ENCODE measurements around the gene SORBS2.
A peak's percentile ranks its signal among the peaks of the same experiment; 100 is the strongest.

The SORBS2 gene

DNA sequence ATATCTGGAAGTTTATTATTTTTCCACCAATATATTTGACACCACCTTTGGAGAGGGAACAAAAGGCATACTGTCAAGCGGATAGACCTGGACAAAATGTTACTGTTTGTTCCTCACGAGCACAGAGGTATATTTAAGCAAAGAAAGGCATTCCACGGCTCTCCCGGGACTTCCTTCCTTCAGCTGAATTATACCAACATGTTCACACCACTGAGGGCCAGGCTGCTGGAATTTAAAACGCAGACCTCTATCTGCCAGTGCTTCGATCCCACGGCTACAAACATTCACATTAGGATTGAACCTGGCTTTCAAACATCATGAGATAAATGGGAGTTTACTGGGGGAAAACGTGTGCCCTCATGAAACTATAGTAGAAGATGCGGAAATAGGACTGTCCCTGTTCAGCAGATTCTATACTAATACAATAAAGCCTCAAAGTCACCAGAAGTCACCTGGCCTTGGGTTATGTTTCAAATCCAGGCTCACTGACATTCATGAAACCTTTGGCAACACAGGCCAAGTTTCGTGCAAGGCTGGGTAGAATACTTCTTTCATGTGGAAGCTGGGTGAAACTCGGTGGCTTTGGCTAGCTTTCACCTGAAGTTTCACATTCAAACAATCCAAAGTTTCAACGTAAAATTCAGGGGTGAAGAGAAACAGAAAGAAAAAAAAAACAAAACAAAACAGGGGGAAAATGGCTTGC is 39.5 kb downstream of the SORBS2 start:
- no peak for DNase-seq

DNA sequence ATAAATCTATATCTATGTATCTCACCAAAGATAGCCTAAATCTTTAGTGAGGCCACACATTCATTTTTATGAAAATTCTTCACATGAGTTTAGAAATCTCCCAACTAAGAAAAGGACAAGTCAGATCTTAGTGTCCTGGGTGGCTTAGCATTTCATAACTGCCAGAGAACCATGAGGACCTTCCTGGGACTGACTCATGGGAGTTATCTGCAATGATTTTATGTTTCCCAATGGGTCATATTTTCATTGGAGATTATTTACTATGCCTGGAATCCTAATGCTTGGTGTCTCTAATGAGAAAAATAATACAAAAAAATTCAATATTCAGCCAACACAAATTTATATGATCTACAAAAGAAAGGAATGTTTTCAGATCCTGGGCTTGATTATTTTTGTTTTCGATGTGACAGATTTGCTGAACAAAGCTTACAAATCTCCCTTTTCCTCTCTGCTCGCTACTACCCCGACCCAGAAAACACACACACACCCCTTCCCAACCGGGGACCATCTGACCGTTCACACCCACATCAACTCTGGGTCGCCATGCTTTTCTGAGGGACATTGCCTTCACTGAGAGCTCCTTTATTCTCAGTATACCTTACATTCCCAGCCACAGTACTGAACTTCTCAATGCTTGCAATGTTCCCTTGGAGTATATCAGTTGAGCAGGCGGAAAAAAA is 40.1 kb downstream of the SORBS2 start:
- no peak for DNase-seq

DNA sequence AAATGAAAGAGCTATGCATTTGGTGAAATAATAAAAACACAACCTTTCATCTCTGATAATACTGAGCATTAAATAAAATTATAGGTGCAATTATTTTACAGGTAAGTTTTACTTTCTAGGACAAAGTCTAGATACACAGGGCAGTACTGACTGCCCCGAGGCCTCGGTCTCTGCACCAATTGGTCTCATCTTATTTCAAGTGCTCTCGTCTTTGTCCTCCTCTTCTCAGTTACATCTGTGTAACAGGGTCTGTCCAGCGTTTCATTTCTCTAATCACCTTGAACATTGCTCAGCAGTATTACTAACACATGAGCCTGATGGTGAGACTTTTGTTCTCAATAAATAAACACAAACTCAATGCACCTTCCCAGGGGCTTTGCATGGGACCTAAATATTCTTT is 44.5 kb downstream of the SORBS2 start:
- no peak for DNase-seq

DNA sequence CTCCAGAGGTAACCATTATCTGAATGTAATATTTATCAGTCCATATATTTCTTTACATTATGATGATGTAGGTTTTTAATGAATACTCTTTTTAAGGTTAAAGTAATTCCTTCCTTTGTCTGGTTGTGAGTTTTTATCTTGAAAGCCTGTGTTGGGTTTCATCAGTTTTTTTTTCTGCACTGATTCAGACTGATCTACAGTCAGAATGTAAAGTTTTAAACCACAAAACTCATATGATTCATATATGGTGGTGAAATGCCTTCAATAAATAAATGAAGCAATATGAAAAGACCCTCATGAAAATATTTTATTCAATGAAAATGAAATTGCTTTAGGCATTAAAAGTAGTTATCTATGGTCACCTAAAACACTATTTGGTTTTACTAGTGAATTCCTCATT is 47.1 kb downstream of the SORBS2 start:
- no peak for DNase-seq

DNA sequence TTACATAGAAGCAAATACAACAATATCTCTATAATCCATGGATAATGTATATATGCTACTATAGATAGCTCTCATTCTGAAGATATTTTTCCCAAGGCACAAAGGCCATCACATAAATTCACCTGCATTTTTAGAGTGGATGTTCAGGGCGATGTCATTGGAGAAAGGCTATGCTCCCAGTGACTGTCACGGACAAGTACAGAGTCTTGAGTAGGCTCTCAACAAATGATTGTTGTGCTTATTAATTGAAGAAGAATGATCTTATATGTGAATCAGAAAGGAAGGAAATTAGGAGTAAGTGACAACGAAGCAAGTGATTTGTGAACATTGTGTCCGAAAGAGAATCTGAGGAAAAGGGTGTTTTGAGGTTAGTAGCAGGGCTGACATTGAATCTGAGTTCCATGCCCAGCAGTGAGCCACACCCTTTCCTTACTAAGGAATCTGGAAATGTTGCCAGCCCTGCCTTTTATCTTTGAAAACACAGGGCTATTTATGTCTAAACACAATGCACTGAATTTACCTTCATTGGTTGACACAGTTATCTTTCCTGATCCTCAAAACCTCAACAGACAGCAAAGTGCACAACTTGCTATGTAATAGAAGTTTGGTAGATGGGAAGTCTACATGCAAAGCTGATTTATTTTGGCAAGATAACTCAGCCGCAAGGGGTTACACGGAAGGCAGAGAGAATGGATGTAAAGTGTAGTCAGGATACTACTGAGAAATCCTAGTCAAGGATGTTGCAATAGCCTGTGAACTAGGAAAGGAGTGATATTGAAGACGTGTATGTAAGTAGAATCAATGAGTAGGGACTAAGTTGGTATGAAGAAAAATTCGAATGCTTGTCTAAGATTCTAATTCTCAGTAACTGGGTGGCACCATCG is 50.4 kb downstream of the SORBS2 start:
- DNase-seq: no peak

DNA sequence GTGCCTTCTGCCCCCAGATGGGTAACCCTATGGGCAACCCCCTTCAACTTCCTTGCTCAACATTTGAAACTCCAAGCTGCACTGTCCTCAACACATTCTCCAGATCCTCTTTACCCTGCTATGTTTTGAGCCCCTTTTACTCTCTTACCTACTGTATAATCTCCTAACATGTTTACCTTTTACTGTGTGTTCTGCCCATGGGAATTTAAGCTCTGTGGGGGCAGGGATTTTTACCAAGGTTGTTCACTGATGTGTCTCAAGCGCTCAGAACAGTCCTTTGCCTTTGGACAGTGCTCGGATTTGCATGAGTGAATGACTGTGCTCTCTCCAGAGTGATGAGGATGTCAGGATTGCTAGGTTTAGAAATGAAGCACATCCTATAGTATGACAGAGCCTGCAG is 53.2 kb downstream of the SORBS2 start:
- no peak for DNase-seq

DNA sequence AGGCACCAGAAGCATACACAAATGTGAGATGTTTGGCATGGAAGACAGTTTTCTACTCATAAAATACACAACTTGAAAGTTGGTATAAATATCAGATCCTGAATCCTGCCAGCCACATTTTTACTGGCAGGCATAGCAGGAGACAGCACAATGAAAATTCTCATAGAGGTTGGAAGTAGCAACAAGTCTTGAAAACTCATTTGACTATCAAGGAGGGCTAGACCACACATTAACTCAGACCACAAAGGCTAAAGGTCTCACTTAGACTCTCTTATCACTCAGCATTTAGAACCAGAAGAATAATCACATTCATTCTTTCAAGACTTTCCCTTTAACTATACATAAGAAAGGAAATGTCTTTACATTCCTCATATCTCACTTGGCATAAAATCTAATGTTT is 56.5 kb downstream of the SORBS2 start:
- DNase-seq: no peak

DNA sequence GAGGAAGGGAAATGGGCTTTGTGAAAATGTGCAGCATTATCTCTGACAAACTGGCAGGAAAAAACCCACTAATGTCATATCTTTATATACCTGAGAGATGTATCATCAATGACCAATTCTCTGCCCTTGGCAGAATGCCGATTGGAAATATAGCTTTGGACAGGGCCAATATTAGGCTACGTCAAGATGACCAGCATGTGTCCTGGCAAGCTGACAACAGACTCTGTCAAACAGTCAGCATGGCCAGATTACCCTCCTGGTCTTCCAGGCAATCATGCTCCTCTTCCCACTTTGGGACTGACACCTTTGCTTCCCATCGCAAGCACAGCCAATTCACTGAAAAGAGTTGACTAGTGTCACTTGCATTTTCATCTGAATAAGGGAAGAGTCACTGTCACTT is 57.0 kb downstream of the SORBS2 start:
- DNase-seq: no peak

DNA sequence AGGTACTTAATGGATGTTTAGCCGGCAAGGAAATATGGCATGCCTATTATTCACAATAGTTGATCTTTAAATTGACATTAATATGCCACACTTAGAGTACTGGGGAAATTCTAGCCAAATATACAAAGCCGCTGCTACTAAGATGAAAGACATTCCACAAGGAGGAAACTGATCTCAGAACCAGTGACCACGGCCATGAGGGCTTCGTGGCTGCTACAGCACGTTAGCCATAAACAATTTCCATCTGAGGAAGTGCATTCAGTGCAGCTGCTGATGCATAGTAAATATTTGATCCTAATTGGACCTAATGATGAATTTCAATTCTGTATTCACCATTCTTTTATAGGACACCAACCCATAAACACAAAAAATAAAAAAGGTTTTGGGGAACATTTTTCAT is 59.1 kb downstream of the SORBS2 start:
- no peak for DNase-seq

DNA sequence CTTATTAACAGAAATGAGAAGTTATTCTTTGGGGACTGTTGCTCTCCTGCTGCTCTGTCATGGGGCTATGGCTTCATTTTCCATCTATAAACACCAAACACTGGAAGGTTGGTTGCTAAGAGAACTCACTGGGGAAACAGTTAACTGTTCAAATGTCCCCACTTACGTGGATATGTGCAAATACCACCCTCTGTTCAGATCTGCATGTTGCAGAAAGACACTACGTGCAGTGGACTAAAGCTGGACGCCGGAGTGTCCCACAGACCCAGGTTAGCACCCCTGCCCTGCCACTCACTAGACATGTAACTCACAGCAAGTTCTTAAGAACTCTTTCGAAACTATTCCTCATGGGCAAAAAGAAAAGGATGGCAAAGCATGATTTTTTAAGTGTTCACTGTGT is 62.1 kb downstream of the SORBS2 start:
- DNase-seq: no peak

DNA sequence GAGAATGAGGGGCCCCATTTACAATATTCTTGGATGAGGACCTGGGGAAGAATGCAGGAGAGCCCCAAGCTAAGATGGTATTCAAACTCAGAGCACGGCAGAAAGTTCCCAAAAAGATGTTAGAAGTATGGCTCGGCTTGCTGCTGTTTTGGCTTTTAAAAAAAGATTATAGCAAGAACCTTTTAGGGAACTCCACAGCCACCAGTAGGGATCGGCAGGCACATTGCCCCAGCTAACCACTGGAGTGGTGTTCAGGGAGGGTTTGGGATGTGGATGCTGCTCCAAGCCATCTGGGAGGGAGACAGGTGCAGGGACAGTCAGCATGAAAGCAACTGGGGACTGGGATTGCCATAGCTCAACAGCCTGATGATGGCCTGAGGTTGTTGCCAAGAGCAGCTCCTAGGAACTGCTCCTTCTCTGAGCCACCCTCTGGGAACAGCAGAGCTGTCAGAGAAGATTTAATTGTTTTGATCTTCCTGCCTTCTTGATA is 63.0 kb downstream of the SORBS2 start:
- no peak for DNase-seq

DNA sequence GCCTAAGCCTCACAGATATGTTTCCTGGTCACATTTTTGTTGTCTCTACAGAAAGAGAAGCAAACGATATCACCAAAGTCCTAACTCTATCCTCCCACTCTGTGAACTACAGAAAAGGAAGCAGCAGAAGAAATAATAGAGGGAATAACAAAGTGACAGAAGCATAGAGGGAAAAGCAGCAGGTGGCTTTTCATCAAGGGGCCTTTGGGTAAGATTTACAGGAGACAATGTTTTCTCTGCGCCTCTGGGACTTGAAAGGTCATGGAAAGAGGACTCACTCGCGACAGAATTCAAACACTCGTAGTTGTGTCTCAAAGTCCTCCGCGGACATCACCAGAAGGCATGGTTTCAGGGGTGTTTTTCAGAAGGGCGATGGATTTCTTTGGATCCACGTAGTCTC is 66.1 kb downstream of the SORBS2 start:
- DNase-seq: no peak

DNA sequence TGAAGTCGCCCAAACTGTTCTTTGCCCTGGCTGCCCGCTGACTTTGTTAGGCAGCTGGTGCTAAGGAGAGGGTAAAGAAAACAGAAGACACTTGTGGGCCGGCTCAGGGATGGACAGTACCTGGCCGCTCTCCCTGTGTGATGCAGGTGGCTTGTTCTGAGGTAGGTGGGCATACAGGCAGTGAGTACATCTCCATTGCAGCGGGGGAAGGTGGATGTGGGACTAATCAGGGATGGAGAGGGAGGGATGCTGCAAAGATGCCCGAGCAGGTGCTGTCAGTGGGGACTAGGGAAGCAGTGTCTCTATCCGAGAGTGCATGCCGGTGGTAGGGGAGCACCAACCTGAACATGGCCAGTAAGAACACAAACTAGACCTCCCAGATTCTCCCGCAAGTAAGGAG is 67.0 kb downstream of the SORBS2 start:
- DNase-seq: no peak

DNA sequence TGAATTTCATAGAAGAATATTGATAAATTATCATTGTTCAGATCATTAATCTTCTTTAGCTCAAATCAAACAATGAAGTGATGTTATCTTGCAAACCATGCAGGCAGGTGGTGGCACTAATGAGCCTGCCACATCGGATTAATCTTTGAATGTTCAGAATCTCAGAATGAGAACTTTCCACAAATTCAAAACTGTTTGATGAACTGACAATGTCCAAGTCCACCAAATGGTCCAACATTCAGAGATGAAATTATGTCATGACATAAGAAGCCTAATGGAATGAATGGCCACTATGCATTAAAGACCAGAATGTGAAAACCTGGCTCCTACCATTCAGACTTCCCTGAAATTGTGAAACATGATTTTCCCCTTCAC is 67.5 kb downstream of the SORBS2 start:
- DNase-seq: no peak

DNA sequence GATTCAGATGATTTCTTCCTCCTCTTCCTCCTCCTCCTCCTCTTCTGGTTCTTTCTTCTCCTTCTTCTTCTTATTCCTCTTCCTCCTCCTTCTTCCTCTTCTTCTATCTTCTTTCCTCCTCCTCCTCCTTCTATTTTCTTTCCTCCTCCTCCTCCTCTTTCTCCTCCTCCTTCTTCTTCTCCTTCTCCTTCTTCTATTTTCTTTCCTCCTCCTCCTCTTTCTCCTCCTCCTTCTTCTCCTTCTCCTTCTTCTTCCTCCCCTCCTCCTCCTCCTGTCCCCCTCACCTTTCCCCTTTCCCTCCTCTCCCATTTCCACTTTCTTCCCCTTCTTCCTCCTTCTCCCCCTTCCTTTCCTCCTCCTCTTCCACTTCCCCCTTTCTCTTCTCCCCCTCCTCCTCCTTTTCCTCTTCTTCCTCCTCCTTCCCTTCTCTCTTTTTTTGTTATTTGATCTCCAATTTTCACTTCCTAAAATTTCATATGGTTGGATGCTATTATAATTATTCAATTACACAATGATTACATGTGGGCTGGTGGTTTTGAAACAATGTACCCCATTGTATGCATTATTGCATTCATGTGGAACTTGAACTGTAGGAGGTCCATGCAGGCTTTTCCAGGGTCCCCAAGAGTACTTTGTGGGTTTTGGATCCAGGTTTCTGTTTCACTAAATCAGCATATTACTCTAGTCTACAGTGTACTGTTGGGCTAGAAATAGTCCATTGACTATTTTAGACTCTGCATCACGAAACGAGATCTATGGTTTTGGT is 68.1 kb downstream of the SORBS2 start:
- DNase-seq: no peak

DNA sequence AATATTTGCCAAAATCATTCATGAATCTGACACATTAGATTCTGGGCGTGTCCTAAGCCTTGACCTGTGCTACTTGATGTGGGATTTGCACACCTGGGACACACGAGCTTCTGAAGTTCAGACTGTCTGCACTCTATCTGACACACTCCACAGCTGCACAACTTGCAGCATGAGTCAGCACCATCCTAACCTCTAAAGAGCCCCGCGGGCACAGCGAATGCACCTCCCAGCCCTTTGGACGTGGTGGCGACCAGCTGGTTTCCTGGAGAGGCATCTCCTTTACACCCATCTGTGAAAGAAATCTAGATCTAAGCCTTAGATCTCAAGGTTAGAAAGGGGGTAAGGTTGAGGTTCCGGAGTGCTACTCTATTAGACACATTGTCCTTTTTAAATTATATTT is 69.2 kb downstream of the SORBS2 start:
- DNase-seq: no peak

DNA sequence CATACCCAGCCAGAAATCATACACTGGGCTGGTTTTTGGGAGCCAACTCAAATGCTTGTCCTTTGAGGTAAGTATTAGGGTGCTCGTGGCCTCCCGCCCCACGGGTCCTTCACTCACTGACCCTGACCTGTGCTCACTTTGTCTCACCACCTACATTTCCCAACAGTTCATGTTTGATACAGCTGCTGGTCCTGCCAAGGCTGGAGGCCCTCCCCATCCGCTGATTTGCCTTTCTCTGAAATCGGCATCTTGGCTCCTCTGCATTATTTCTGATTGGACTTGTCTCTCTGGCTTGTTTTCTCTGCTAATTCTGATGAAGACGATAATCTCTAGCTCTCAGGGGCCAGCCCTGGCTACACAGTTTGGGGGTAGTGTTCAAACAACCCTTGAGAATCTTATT is 70.2 kb downstream of the SORBS2 start:
- DNase-seq: no peak

DNA sequence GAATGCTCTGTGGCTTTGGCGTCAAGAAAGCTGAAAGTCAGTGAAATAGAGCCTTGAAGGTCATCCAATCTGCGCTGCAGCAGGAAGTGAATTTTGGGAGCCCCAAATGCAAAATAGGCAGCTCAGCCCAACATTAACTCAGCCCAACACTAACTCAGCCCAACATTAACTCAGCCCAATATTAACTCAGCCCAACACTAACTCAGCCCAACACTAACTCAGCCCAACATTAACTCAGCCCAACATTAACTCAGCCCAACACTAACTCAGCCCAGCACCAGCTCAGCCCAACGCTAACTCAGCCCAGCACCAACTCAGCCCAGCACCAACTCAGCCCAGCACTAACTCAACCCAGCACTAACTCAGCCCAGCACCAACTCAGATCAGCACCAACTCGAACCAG is 71.5 kb downstream of the SORBS2 start:
- no peak for DNase-seq

DNA sequence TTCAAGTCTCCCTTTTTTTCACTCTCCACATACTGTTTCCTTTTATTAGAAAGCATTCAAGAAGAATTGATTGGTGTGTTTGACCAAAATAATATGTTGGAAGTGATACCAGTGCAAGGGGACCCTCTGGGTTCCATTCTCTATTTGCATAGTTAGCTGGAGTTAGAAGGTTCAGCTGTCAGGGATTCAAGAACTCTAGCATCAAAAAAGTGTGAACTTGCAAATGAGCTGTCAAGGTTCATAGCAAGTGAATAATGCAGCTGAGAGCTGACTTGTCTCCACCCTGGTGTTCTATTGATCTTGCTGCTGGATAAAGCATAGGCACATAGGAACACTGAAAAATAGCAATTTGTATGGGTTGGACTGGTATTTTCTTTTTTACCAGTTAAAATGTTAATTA is 73.2 kb downstream of the SORBS2 start:
- DNase-seq: no peak

DNA sequence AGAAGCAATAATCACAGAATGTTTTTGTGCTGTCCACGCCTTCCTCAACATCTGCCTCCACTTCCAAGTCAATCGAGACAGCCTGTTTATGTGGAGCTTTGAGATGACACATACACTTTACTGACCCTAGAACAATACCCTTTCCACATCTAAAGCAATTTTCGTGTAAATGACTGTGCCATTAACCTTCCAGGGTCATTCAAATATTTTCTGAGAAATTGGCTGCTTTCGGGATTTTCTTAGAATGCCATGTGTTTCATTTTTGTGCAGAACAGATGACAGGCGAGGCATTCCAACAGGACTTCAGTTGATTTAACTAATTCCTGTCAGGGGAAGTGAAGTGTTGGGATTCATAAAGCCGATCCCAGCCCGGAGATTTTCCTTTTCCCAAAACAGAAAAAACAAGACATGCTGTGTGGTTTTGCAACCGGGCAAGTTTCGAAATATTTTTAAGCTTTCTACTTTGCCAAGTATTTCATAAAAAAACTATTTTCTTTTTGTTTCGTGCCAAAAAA is 73.9 kb downstream of the SORBS2 start:
- DNase-seq: peak in 1 of 14 donors; percentile 28

DNA sequence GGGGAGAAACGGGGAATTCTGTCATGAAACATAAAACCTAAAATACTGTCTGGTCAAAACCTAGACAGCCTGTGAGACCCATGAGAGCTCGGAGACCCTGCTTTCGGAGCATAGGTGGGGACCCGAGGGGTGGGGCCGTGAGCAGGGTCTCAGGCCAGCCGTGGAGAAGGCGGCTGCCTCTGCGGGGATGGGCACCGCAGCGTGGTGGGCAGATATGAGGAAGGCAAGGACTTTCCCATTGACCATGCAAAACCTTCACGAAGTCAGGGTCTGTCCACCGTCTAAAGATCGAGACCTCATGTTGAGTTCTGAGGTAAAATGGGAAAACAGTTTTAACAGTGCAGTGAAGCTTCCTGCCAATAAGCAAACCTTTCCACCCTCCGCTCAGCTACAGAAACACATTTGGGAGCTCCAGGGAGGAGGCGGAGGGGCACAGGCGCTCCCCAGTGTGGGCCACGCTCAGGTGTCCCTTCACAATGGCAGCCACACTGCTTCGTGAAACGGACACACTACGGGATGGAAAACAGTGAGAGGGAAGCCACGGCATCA is 74.4 kb downstream of the SORBS2 start:
- no peak for DNase-seq

DNA sequence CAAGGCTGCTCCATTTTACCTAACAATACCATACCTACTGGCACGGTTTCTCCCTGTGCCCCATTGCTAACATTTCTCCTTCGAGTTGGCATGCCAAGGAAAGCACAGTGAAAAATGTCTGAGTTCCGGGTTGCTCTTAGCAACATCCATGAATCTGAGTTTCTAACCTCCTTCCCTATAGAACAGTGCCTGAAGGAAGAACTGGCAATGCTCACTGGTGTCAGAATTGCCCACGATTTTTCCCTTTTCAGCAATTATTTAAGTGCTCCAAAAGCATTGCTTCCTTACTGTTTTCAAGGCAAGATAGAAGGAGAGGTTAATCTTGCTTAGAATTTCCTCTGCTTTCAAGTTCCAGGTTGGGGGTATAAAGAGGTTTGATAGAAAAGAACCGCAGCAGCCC is 75.1 kb downstream of the SORBS2 start:
- DNase-seq: no peak
